IPS-15b (cell line): ENCODE measurements around the gene CDC42BPA.

Experiments used
- H3K27me3 ChIP-seq: one replicate; pipeline ENCODE4 v1.6.1; 2013; ENCODE audit warnings: low read length; ENCODE audit not compliant: control insufficient read depth, insufficient read depth
- H3K36me3 ChIP-seq: one replicate; pipeline ENCODE4 v1.6.1; 2013; ENCODE audit warnings: low read length; ENCODE audit not compliant: control insufficient read depth, insufficient read depth
- H3K4me1 ChIP-seq: one replicate; pipeline ENCODE4 v1.6.1; 2013; ENCODE audit warnings: mild to moderate bottlenecking, low read length; ENCODE audit not compliant: control insufficient read depth, insufficient read depth
- H3K4me3 ChIP-seq: one replicate; pipeline ENCODE4 v1.5.1; 2013; ENCODE audit warnings: low read depth, low read length
- H3K9ac ChIP-seq: one replicate; pipeline ENCODE4 v1.6.1; 2013; ENCODE audit warnings: low read depth, mild to moderate bottlenecking, low read length
- H3K9me3 ChIP-seq: one replicate; pipeline ENCODE4 v1.6.1; 2013; ENCODE audit warnings: mild to moderate bottlenecking, low read length; ENCODE audit not compliant: control insufficient read depth, insufficient read depth

The CDC42BPA gene

DNA sequence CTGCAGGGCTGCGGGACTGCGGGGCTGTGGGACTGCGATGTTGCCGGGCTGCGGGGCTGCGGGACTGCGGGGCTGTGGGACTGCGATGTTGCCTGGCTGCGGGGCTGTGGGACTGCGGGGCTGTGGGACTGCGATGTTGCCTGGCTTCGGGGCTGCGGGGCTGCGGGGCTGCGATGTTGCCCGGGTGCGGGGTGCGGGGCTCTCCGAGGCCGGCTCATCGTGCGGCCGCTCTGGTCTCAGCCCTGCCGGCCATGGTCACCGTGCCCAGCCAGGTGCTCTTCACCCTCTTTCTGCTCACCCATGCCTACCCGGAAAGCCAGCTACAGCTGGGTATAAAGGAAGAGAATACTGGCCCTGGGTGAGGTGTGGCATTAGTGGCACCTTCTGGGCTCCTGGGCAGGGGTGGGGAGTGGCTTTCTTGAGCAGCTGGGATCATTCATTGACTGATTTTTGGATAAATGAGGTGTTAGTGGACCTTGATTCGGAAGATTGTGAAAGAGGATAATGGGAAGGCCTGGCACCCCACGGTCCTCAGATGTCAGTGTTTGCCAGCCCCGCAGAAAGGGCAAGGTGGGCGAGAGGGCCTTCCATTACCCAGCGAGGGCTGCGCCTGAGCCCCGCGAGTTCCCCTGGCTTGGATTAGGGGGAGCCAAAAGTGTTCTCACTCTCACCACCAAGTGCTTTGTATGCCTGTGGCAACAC lies 341.9 kb downstream of the CDC42BPA start:
- Histone ChIP-seq H3K27me3 (no peaks in the 10 kb centered on the region), H3K4me1 (no peaks in the 10 kb centered on the region), H3K36me3 (no peaks in the 10 kb centered on the region), H3K4me3 (no peak overlapping the region), H3K9ac (no peak overlapping the region), H3K9me3 (no peaks in the 10 kb centered on the region)

DNA sequence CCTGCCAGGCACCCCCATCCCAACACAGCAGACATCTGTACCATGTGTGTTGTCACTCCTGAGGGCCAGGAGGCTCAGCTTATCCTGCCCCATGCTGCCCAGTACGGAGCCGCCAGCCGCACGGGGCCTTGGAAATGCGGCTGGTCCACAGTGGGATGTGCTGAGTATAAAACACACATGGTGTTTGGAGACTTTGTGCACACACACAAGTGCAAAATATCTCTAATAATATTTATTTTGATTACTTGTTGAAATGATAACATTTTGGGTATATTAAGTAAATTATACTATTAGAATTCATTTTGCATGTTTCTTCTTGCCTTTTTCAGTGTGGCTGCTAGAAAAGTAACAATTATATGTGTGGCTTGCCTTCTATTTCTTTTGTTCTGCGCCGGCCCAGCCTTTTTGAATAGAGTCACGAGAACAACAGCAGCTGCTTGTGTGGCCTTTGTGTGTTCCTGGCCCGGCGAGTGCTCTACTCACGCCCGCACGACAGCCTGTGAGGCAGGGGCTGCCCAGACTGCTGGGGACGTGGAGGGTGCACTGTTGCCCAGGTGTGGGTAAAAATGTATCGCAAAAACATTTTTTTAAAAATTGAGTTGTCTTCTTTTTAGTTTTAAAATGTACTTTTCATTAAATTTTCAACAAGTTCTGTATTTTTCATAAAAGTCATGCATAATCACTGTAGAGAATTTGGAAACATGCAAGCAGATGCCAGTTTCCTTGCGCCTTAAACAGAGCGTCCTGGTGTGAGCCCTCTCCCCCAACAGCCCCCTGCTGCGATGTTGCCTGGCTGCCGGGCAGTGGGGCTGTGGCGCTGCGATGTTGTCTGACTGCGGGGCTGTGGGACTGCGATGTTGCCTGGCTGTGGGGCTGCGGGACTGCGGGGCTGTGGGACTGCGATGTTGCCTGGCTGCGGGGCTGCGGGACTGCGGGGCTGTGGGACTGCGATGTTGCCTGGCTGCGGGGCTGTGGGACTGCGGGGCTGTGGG lies 342.7 kb downstream of the CDC42BPA start:
- H3K27me3 ChIP-seq = no peaks in the 10 kb centered on the region
- H3K36me3 ChIP-seq = no peaks in the 10 kb centered on the region
- H3K4me3 ChIP-seq = no peak overlapping the region
- no peaks in the 10 kb centered on the region for H3K4me1 ChIP-seq
- H3K9me3 ChIP-seq = no peaks in the 10 kb centered on the region
- H3K9ac ChIP-seq = no peak overlapping the region

DNA sequence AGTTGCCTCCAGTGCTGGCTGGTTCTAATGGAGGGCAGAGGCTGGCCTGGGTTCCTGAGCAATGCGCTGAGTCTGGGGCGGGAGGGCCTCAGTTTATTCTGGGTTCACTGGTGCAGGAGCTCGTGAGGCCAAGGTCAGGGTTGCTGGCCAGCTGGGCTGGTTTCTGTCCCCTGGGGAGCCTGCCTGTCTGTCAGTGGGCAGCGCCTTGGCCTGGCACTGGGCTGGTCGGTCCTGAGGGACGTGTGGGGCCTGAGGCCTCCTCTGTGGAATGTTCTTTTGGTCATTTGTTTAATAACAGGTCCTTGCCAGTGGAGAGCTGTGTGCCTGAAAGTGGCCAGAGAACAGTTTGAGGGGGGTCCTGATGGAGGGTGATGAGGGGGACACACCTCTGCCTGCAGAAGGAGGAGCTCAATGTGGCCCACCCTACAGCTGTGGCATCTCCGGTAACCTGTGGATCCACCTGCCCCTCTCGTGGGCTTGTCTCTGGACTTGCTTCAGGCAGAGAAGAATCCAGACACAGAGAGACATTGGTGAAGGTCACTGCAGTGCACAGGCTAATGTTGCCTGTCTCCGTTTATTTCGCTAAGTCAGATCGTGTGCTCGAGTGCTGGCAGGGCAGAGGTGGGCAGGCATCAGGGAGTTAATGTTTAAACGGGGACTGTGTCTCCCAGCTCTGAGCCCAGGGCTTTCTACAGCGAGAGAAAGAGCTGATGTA lies 343.6 kb downstream of the CDC42BPA start:
- Histone ChIP-seq H3K9ac (no peak overlapping the region), H3K36me3 (no peaks in the 10 kb centered on the region), H3K27me3 (no peaks in the 10 kb centered on the region), H3K4me1 (no peaks in the 10 kb centered on the region), H3K4me3 (no peak overlapping the region), H3K9me3 (no peaks in the 10 kb centered on the region)

DNA sequence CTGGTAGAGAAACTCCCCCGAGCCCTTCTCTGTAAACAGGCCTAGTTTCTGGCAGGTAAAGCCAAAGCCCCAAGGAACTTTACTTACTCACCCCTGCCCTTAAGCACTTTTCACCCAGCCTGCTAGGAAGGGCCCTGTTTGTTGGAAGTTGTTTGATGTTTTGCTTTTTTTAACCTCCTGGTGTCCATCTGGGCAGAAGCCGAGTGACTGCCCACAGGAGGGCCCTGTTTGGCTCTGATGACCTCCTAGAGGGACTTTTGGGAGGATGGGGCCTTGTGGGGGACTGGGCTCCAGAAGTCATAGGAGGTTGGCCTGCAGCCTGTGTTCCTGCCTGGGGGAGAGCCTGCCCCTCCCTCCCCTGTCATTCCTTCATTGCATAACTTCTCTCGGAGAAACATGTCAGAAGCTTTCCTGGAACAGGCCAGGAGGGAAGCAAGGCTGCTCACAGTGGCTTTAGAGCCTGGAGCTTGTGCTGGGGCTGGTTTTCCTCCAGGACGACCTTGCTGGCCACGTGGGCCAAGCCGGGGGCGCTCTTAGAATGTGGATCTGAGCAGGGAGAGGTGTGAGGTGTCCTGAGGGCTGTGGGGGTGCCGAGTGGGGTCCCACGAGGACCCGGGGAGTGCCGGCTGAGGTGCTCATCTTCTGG lies 344.3 kb downstream of the CDC42BPA start:
- no peaks in the 10 kb centered on the region for H3K36me3 ChIP-seq
- no peaks in the 10 kb centered on the region for H3K4me1 ChIP-seq
- H3K9me3 ChIP-seq = no peaks in the 10 kb centered on the region
- H3K4me3 ChIP-seq = no peak overlapping the region
- H3K9ac ChIP-seq = no peak overlapping the region
- no peaks in the 10 kb centered on the region for H3K27me3 ChIP-seq

DNA sequence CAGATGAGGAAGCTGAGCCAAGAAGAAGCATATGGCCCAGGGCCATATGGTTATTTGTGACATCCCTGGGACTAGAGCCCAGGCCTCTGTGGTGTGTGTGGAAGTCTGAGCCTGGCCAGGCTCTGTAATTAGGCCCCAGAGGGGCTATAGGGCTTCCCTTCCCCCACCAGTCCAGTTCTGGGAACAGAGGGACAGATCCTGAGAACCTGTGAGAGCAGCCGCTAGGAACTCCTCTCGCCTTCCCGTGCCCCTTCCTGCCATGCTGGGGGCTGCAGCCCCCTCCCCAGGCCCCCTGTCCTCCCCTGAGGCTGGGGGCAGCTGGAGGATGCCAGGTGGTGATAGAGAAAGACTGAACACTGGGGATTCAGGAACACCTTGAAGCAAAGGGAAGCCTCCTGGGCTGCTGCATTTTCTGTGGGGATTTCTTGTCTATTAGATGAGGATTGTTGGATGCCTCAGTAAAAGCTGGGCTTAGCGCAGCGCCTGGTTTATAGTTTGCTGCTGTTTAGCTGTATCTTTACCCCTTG lies 344.9 kb downstream of the CDC42BPA start:
- Histone ChIP-seq H3K9ac (no peak overlapping the region), H3K4me1 (no peaks in the 10 kb centered on the region), H3K27me3 (no peaks in the 10 kb centered on the region), H3K9me3 (no peaks in the 10 kb centered on the region), H3K4me3 (no peak overlapping the region), H3K36me3 (no peaks in the 10 kb centered on the region)

DNA sequence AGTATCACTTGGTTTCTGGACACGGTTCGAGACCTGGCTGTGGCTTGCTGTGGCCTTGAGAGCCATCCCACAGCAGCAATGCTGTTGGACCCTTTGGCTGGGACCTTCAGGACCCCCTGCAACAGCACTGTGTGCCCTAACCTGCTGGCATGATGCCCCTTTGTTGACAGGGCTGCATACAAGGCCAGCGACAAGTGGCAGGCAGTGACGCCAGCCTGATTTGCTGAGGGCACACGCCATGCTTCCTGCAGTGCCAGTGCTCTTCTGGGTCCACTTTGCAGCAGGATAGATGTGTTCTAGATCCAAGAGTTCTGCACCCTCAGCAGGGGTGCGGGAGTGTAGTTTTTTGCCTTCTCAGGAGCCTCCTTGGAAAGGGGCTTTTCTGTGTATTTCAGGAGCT lies 345.4 kb downstream of the CDC42BPA start:
- H3K27me3 ChIP-seq = no peaks in the 10 kb centered on the region
- no peaks in the 10 kb centered on the region for H3K4me1 ChIP-seq
- H3K36me3 ChIP-seq = no peaks in the 10 kb centered on the region
- no peaks in the 10 kb centered on the region for H3K9me3 ChIP-seq
- H3K4me3 ChIP-seq = no peak overlapping the region
- H3K9ac ChIP-seq = no peak overlapping the region

DNA sequence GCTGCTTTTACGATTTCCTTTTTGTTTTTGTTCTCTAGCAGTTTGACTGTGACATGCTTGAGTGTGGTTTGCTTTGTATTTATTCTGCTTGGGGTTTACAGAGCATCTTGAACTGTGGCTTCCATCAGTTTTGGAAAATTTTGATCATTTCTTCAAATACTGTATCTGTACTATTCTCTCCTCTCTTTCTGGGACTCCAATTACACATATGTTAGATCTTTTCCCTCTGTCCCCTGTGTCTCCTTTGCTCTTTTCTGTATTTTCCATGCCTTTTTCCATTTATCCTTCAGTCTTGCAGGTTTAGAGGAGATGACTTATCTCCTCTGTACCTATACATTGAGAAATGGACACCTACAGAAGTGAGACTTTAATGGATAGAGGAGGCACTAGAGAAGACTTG lies 346.5 kb downstream of the CDC42BPA start:
- H3K36me3 ChIP-seq = no peaks in the 10 kb centered on the region
- no peaks in the 10 kb centered on the region for H3K9me3 ChIP-seq

DNA sequence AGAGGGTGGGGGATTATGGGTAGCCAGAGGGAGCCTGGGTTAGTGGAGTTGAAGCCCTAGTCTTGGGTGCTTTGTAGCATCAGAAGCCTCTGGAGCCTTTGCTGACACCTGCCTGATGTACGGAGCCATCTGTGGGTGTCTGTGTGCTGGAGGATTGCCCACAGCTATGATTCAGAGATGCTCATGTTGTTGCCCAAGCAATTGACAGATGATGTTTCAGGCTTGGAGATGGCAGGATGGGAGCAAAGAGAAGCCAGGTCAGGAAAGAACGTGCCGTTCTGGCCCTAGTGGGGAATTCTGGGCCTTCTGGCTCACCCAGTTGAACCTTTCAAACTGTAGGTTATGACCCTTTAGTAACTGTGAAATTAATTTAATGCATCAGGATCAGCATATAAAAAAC lies 350.6 kb downstream of the CDC42BPA start:
- Histone ChIP-seq H3K4me1 (no peaks in the 10 kb centered on the region), H3K27me3 (no peaks in the 10 kb centered on the region), H3K4me3 (no peak overlapping the region), H3K9ac (no peak overlapping the region), H3K9me3 (no peaks in the 10 kb centered on the region), H3K36me3 (no peaks in the 10 kb centered on the region)

More for the DNA sequence above, 346.5 kb downstream of the CDC42BPA start:
- Histone ChIP-seq H3K27me3 (no peaks in the 10 kb centered on the region), H3K9ac (no peak overlapping the region), H3K4me3 (no peak overlapping the region), H3K4me1 (no peaks in the 10 kb centered on the region)

DNA sequence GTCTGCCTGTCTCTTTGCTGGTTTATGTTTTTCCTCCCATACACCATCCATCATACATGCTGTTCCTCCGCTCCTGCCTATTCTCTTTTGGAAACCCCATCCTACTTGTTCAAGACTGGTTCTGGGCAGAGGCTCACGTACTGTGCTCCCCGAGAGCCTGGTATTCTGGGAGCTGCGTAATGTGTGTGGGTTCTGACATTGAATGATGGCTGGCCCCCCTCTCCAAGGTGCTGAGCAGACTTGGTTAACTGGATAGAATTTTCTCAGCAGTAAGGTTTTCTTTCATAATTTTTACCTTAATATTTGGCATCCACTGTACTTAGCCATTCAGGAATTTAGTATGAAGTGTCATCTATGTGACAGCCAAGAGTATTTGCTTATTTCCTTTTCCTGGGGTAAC lies 351.6 kb downstream of the CDC42BPA start:
- Histone ChIP-seq H3K9ac (no peak overlapping the region), H3K9me3 (no peaks in the 10 kb centered on the region), H3K36me3 (no peaks in the 10 kb centered on the region), H3K27me3 (no peaks in the 10 kb centered on the region), H3K4me3 (no peak overlapping the region), H3K4me1 (no peaks in the 10 kb centered on the region)

DNA sequence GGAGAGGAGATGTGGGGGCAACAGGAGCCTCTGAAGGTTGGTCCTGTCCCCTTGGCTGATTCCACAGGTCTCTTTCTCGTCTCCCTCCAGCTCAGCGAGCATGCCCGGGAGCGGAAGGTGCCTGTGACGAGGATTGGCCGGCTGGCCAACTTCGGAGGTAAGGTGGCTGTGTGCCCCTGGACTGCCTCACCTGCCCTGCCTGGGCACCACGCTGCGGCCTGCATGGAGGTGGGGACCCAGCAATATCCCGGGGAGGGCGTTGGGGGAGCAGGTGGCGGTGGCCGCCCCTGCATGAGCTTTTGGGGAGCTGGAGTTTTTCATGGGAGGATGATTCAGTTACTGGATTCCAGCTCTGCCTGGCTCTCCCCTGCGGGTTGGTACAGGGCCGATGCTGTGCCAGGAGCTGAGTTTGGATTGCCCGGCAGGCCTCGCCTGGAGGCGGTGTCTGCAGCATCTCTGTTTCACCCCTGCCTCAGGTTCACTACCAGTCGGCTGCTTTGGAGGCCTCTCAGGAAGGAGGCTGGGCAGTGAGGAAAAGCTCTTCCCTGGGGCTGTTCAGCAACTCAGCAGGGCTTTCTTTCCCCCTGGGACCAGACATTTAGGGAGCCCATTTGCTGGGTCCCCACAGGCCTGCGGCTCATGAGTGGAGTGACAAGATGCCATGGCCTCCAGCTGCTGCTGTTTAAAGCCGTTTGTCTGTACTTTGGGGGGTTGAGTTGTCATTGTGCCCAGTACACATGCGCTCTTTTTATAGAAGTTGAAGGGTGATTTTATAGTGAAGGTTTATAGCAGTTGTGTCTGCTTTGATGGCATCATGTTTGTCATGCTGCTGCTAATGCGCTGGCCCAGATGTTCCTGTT lies 352.5 kb downstream of the CDC42BPA start:
- H3K4me3 ChIP-seq = no peak overlapping the region
- H3K27me3 ChIP-seq = no peaks in the 10 kb centered on the region
- H3K9me3 ChIP-seq = no peaks in the 10 kb centered on the region
- H3K9ac ChIP-seq = no peak overlapping the region
- H3K36me3 ChIP-seq = no peaks in the 10 kb centered on the region
- H3K4me1 ChIP-seq = no peaks in the 10 kb centered on the region
